ENCODE results near the gene NAALADL1. TPM values are rescaled to one million over a fixed set of nuclear protein-coding genes. Genes with fewer than 3 reads are reported as not detected.

The NAALADL1 gene
- total RNA-seq, 1 experiment from 2014 or later: not detected

DNA sequence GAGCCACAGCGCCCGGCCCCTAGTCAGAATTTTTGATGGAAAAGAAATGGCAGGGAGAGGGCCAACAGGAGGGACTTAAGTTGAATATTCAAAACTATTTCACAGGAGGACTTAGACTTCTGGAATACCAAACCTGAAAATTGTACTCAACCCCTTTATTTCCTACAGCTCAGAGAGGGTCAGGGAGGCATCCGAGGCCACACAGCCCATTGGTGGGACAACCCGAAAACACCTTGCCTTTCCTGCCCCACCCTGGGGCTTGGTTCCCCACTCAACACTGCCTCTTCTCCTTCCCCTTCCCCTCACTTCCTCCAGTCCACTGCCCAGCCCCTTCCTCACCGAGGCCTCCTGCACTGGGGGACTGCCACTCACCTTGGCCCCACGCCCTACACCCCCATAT lies 1.4 kb downstream of the NAALADL1 start:
- Histone ChIP-seq H3K4me1 (ENCODE audit: control insufficient read depth in 1 of 2, insufficient read depth in 2 of 2, low read length in 2 of 2) (no peaks in the 10 kb centered on the region), H3K27me3 (ENCODE audit: insufficient read depth, low read length) (no peaks in the 10 kb centered on the region), H3K36me3 (ENCODE audit: control insufficient read depth in 1 of 2, insufficient read depth in 2 of 2, low read length in 2 of 2) (no peaks in the 10 kb centered on the region), H4K20me1 (ENCODE audit: insufficient read depth) (no peaks in the 10 kb centered on the region), H2AFZ (ENCODE audit: low read depth, low read length, poor library complexity, severe bottlenecking) (no peak overlapping the region), H3K4me3 (replicated peaks in 1 of 2; ENCODE audit: low read depth in 1 of 2, low read length in 2 of 2) (no peak overlapping the region), H3K4me2 (ENCODE audit: low read length) (no peak overlapping the region), H3K9me3 (ENCODE audit: control insufficient read depth in 1 of 2, insufficient read depth in 1 of 2, low read depth in 1 of 2, low read length in 2 of 2) (no peaks in the 10 kb centered on the region), H3K9me2 (ENCODE audit: insufficient read depth) (no peaks in the 10 kb centered on the region), H3K79me2 (ENCODE audit: insufficient read depth, low read length) (no peaks in the 10 kb centered on the region), H3K9ac (ENCODE audit: low read length) (no peak overlapping the region), H3K27ac (ENCODE audit: low read depth, low read length) (no peak overlapping the region)
- CTCF ChIA-PET: no interaction called here
- intact Hi-C loops (cut with micrococcal nuclease): no loop called here
- RAD21 ChIA-PET (ENCODE audit: low non-redundant PET in 1 of 2, low total read pairs in 2 of 2, uncharacterized antibody in 2 of 2, unreplicated experiment in 2 of 2): no interaction called here
- ATAC-seq (no peak), DNase-seq (ENCODE audit: low read depth, low spot score) (no peak)
- POLR2A ChIA-PET: no interaction called here
- no peak for TF ChIP-seq EZH2phosphoT487 (IDR thresholded peaks at IDR 0.05; ENCODE audit: borderline replicate concordance)
- no peak for TF ChIP-seq EZH2 (IDR thresholded peaks at IDR 0.05)
- TF ChIP-seq, protein P1, sequence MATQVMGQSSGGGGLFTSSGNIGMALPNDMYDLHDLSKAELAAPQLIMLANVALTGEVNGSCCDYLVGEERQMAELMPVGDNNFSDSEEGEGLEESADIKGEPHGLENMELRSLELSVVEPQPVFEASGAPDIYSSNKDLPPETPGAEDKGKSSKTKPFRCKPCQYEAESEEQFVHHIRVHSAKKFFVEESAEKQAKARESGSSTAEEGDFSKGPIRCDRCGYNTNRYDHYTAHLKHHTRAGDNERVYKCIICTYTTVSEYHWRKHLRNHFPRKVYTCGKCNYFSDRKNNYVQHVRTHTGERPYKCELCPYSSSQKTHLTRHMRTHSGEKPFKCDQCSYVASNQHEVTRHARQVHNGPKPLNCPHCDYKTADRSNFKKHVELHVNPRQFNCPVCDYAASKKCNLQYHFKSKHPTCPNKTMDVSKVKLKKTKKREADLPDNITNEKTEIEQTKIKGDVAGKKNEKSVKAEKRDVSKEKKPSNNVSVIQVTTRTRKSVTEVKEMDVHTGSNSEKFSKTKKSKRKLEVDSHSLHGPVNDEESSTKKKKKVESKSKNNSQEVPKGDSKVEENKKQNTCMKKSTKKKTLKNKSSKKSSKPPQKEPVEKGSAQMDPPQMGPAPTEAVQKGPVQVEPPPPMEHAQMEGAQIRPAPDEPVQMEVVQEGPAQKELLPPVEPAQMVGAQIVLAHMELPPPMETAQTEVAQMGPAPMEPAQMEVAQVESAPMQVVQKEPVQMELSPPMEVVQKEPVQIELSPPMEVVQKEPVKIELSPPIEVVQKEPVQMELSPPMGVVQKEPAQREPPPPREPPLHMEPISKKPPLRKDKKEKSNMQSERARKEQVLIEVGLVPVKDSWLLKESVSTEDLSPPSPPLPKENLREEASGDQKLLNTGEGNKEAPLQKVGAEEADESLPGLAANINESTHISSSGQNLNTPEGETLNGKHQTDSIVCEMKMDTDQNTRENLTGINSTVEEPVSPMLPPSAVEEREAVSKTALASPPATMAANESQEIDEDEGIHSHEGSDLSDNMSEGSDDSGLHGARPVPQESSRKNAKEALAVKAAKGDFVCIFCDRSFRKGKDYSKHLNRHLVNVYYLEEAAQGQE (IDR thresholded peaks at IDR 0.05; ENCODE audit: low read depth): no peak
- no peak for TF ChIP-seq POLR2AphosphoS5 (IDR thresholded peaks at IDR 0.05; ENCODE audit: low read depth, low read length)
- TF ChIP-seq POLR2A (IDR thresholded peaks at IDR 0.05; ENCODE audit: borderline replicate concordance, extremely low read depth, insufficient read depth, insufficient read length): no peak
- no peak for TF ChIP-seq FOSL1 (IDR thresholded peaks at IDR 0.05; ENCODE audit: low read depth)
- no peak for TF ChIP-seq EGR1 (IDR thresholded peaks at IDR 0.05; ENCODE audit: low read depth)
- TF ChIP-seq ZNF274 (IDR thresholded peaks at IDR 0.05; ENCODE audit: low read depth, low read length): no peak
- no TSS peak for BruUV-seq (replicated peaks)
